Endothelial cell of umbilical vein (primary cell): ENCODE data around the gene PCYOX1L. TPM values are rescaled to one million over a fixed set of nuclear protein-coding genes. Genes with fewer than 3 reads are reported as not detected.

Experiments
- BruUV-seq: library from RNA; stranded (reverse); fragments of 400-500 nt; replicated peaks from 2 replicates; lab custom pipeline; 2021; lab: Mats Ljungman, UMichigan
- CTCF ChIA-PET: fragments of 300-600, 350-600 bp; sonication (Branson Sonifier 250); formaldehyde crosslinking; loops from one replicate; lab custom pipeline; 2021; ENCODE audit warnings: antibody characterized with exemption, inconsistent platforms; lab: Charles Lee
- POLR2A ChIA-PET: fragments of 300-600, 350-600 bp; sonication (Branson Sonifier 250); formaldehyde crosslinking; loops from one replicate; lab custom pipeline; 2021; ENCODE audit warnings: antibody characterized with exemption, inconsistent platforms; lab: Charles Lee
- DNase-seq: peaks from one replicate; pipeline ENCODE4 v3.0.0-alpha.2; 2011; ENCODE audit warnings: low read depth, low spot score
- FAIRE-seq: peaks from 2 replicates; lab custom pipeline; 2011; peaks lifted over from hg19 to GRCh38; lab: Jason Lieb, UNC
- H2AFZ ChIP-seq: 2 replicates; pipeline ENCODE4 v1.6.0; 2012; ENCODE audit warnings: low read depth, low read length, control low read depth, inconsistent platforms
- H3K27ac ChIP-seq: 2 replicates; pipeline ENCODE4 v1.5.1; 2011; ENCODE audit warnings: low read depth, mild to moderate bottlenecking, control low read depth, low read length, moderate library complexity; ENCODE audit not compliant: insufficient read depth
- H3K27me3 ChIP-seq, 2 experiments: 2 replicates each; pipeline versions ENCODE4 v1.6.0 to v1.6.1; 2011; ENCODE audit warnings: low read length in 2 of 2, mixed read lengths in 1 of 2; ENCODE audit not compliant: control insufficient read depth in 2 of 2, insufficient read depth in 2 of 2
- H3K36me3 ChIP-seq, 2 experiments: 2 replicates in 1 of 2; 3 replicates in 1 of 2; pipeline ENCODE4 v1.5.1; 2011; ENCODE audit warnings: low read length in 2 of 2, mild to moderate bottlenecking in 1 of 2, moderate library complexity in 1 of 2; ENCODE audit not compliant: control insufficient read depth in 2 of 2, insufficient read depth in 2 of 2; ENCODE audit errors: extremely low read depth in 1 of 2
- H3K4me1 ChIP-seq: 3 replicates; pipeline ENCODE4 v1.5.1; 2011; ENCODE audit warnings: mild to moderate bottlenecking, low read length; ENCODE audit not compliant: control insufficient read depth, insufficient read depth; ENCODE audit errors: extremely low read depth
- H3K4me2 ChIP-seq: 2 replicates; pipeline ENCODE4 v1.6.1; 2011; ENCODE audit warnings: low read length, control low read depth, mixed read lengths; ENCODE audit not compliant: insufficient read depth
- H3K4me3 ChIP-seq, 3 experiments: fragments of 200-600 bp in 1 of 3; sonication (generic), shearing (Covaris generic) in 1 of 3; replicated peaks in 1 of 3; 2 replicates each; pipeline ENCODE4 v1.5.1; 2011 to 2016; ENCODE audit warnings: control low read depth in 3 of 3, low read length in 3 of 3, mild to moderate bottlenecking in 2 of 3, inconsistent platforms in 1 of 3, low read depth in 1 of 3, moderate library complexity in 1 of 3; ENCODE audit not compliant: insufficient read depth in 1 of 3
- H3K79me2 ChIP-seq: 2 replicates; pipeline ENCODE4 v1.6.0; 2012; ENCODE audit warnings: low read length, inconsistent platforms; ENCODE audit not compliant: control insufficient read depth, insufficient read depth
- H3K9ac ChIP-seq: replicated peaks from 2 replicates; pipeline ENCODE3; 2011; ENCODE audit warnings: low read length, control low read depth; ENCODE audit not compliant: insufficient read depth; ENCODE audit errors: extremely low read depth
- H3K9me1 ChIP-seq: replicated peaks from 3 replicates; pipeline ENCODE4 v1.6.0; 2011; ENCODE audit warnings: mild to moderate bottlenecking, low read length; ENCODE audit not compliant: control insufficient read depth, insufficient read depth; ENCODE audit errors: extremely low read depth
- H3K9me3 ChIP-seq: replicated peaks from 2 replicates; pipeline ENCODE4 v1.5.1; 2012; ENCODE audit warnings: low read length, inconsistent platforms; ENCODE audit not compliant: control insufficient read depth, insufficient read depth
- H4K20me1 ChIP-seq: replicated peaks from 2 replicates; pipeline ENCODE3; 2011; ENCODE audit warnings: mild to moderate bottlenecking, low read length; ENCODE audit not compliant: control insufficient read depth, insufficient read depth; ENCODE audit errors: extremely low read depth
- CTCF ChIP-seq, 2 donors: IDR thresholded peaks; 1 replicate in 1 of 2; 2 replicates in 1 of 2; pipeline ENCODE4 v1.5.1; 2011; ENCODE audit warnings: low read length in 2 of 2, mild to moderate bottlenecking in 2 of 2, moderate library complexity in 2 of 2, control low read depth in 1 of 2, inconsistent platforms in 1 of 2, low read depth in 1 of 2; ENCODE audit not compliant: insufficient read depth in 1 of 2; ENCODE audit errors: extremely low read depth in 1 of 2
- EZH2 ChIP-seq: IDR thresholded peaks from 2 replicates; pipeline ENCODE4 v1.6.1; 2012; ENCODE audit warnings: borderline replicate concordance, low read depth, mild to moderate bottlenecking, moderate library complexity, low read length, inconsistent platforms; ENCODE audit not compliant: severe bottlenecking
- FOS ChIP-seq: IDR thresholded peaks from 2 replicates; pipeline ENCODE4 v1.6.1; 2011; ENCODE audit warnings: mild to moderate bottlenecking, low read length, moderate library complexity, borderline replicate concordance; ENCODE audit not compliant: insufficient read depth
- GATA2 ChIP-seq: IDR thresholded peaks from 2 replicates; pipeline ENCODE4 v1.7.0; 2011; ENCODE audit warnings: low read depth, mild to moderate bottlenecking, moderate library complexity, mixed read lengths, low read length; ENCODE audit not compliant: insufficient read length, insufficient read depth
- JUN ChIP-seq: IDR thresholded peaks from 2 replicates; pipeline ENCODE4 v1.6.1; 2011; ENCODE audit warnings: borderline replicate concordance, low read depth; ENCODE audit not compliant: insufficient read length, insufficient read depth
- MAX ChIP-seq: IDR thresholded peaks from 2 replicates; pipeline ENCODE4 v1.6.1; 2011; ENCODE audit not compliant: insufficient read depth, insufficient read length
- MYC ChIP-seq: IDR thresholded peaks from one replicate; pipeline ENCODE4 v1.6.1; 2011; ENCODE audit warnings: mild to moderate bottlenecking, low read depth, low read length
- POLR2A ChIP-seq: IDR thresholded peaks from 2 replicates; pipeline ENCODE4 v1.6.1; 2012; ENCODE audit warnings: low read depth, mild to moderate bottlenecking, control low read depth, low read length
- POLR2AphosphoS5 ChIP-seq: IDR thresholded peaks from 2 replicates; pipeline ENCODE4 v1.6.1; 2012; ENCODE audit warnings: low read depth, mild to moderate bottlenecking, control low read depth, low read length, moderate library complexity; ENCODE audit not compliant: insufficient read depth
- dilution Hi-C: fragments of 300-500 bp; cut with MboI; formaldehyde crosslinking; loops from one replicate; pipeline ENCODE4 v1.15.0; 2019; ENCODE audit warnings: low sequenced_read_pairs; ENCODE audit not compliant: extremely low pct_ligation_motif_present
- intact Hi-C: fragments of 100-400 bp; cut with micrococcal nuclease; formaldehyde crosslinking; loops from one replicate; pipeline ENCODE4 v1.10.0; 2022
- polyA plus RNA-seq, 4 experiments: library from polyadenylated mRNA; depleted of rRNA in 3 of 4; stranded (reverse) in 3 of 4; unstranded in 1 of 4; fragments of >200 nt; gene quantifications; 2 replicates each; pipeline versions ENCODE4 v1.2.1 to v1.2.3, GENCODE V29; 2011 to 2012; ENCODE audit warnings: missing spikeins in 1 of 4
- total RNA-seq: library from RNA; stranded (reverse); gene quantifications from 2 replicates; pipeline ENCODE4 v1.2.3, GENCODE V29; 2021

PCYOX1L gene
- total and polyA plus RNA-seq, 2 donors (not counting 3 experiments of a cell fraction or from before 2014, with no cell fraction given), result 23.3 to 28.1 TPM

- no peaks in the 10 kb centered on the region for H3K79me2 ChIP-seq
- H4K20me1 ChIP-seq, result no peaks in the 10 kb centered on the region
- no peaks in the 10 kb centered on the region for H3K9me1 ChIP-seq
- no peaks in the 10 kb centered on the region for H3K27me3 ChIP-seq
- H2AFZ ChIP-seq, result no peak overlapping the region
- H3K4me2 ChIP-seq, result no peak overlapping the region
- peaks cover 0 to 5% of the 10 kb centered on the region in 2 experiments for H3K36me3 ChIP-seq
- no peak for FAIRE-seq
- DNase-seq, result no peak
- BruUV-seq, result no TSS peak
- H3K27ac ChIP-seq, result no peak overlapping the region
- ChIA-PET CTCF (interaction anchor here (0.6 to 3.2 kb wide), 4 partner anchors 52 to 249 kb away, joined by 3 to 14 read pairs (median 6); no protein-coding TSS in a partner anchor), POLR2A (no interaction called here)
- TF ChIP-seq POLR2AphosphoS5 (no peak), EZH2 (no peak), POLR2A (no peak), GATA2 (no peak), MAX (no peak), CTCF (IDR thresholded peaks at IDR 0.05; ENCODE audit: extremely low read depth in 1 of 2, insufficient read depth in 1 of 2, low read depth in 1 of 2, low read length in 2 of 2) (no peak), JUN (no peak), MYC (no peak), FOS (no peak)
- no peaks in the 10 kb centered on the region for H3K9me3 ChIP-seq
- H3K4me3 ChIP-seq, result no peak overlapping the region
- dilution Hi-C loops, result no loop called here
- intact Hi-C loops, result loop anchor here (2.0 kb wide), 1 partner anchor 115 kb away; no protein-coding TSS in a partner anchor
- H3K4me1 ChIP-seq, result peaks cover 20% of the 10 kb centered on the region
- H3K9ac ChIP-seq, result no peak overlapping the region
Measured at GRCh38 chr5:149315753-149316152, 42.1 kb upstream of the PCYOX1L start.
